Parathyroid adenoma (tissue), 2 donors: ENCODE results near the gene RAF1.
A peak's percentile ranks its signal among the peaks of the same experiment; 100 is the strongest.
"Not testable (repeated sequence)": the region's sequence is repeated elsewhere in the genome, so short reads cannot be mapped to it uniquely, and the experiment has no call there.

Experiments
- H2AFZ ChIP-seq: fragments of 300-600 bp; sonication (generic); one replicate; pipeline ENCODE4 v1.7.0; 2017; ENCODE audit warnings: antibody characterized with exemption, mild to moderate bottlenecking
- H3K27ac ChIP-seq: fragments of 300-600 bp; sonication (generic); one replicate; pipeline ENCODE4 v1.7.0; 2017
- H3K27me3 ChIP-seq: fragments of 300-600 bp; sonication (generic); one replicate; pipeline ENCODE4 v1.7.0; 2017; ENCODE audit warnings: low read length; ENCODE audit not compliant: control insufficient read depth, insufficient read depth
- H3K36me3 ChIP-seq: fragments of 300-600 bp; sonication (generic); one replicate; pipeline ENCODE4 v1.7.0; 2017; ENCODE audit warnings: low read length; ENCODE audit not compliant: control insufficient read depth, insufficient read depth
- H3K4me1 ChIP-seq: fragments of 300-600 bp; sonication (generic); one replicate; pipeline ENCODE4 v1.7.0; 2017; ENCODE audit warnings: control low read depth
- H3K4me2 ChIP-seq: fragments of 300-600 bp; sonication (generic); one replicate; pipeline ENCODE4 v1.7.0; 2017; ENCODE audit warnings: low read length
- H3K4me3 ChIP-seq: fragments of 300-600 bp; sonication (generic); one replicate; pipeline ENCODE4 v1.7.0; 2017; ENCODE audit warnings: low read depth, low read length
- H3K79me2 ChIP-seq: fragments of 300-600 bp; sonication (generic); one replicate; pipeline ENCODE4 v1.7.0; 2017; ENCODE audit warnings: control low read depth
- H3K9ac ChIP-seq: fragments of 300-600 bp; sonication (generic); one replicate; pipeline ENCODE4 v1.7.0; 2017; ENCODE audit warnings: mild to moderate bottlenecking
- H3K9me3 ChIP-seq: fragments of 300-600 bp; sonication (generic); one replicate; pipeline ENCODE4 v1.7.0; 2017; ENCODE audit warnings: low read length; ENCODE audit not compliant: control insufficient read depth
- TF ChIP-seq, protein P1 (sequence below): fragments of 300-600 bp; sonication (generic); IDR thresholded peaks from one replicate; pipeline ENCODE4 v1.7.0; 2017; ENCODE audit warnings: antibody characterized with exemption, mild to moderate bottlenecking
- donor health status: primary hyperparathyroidism.

The RAF1 gene

DNA sequence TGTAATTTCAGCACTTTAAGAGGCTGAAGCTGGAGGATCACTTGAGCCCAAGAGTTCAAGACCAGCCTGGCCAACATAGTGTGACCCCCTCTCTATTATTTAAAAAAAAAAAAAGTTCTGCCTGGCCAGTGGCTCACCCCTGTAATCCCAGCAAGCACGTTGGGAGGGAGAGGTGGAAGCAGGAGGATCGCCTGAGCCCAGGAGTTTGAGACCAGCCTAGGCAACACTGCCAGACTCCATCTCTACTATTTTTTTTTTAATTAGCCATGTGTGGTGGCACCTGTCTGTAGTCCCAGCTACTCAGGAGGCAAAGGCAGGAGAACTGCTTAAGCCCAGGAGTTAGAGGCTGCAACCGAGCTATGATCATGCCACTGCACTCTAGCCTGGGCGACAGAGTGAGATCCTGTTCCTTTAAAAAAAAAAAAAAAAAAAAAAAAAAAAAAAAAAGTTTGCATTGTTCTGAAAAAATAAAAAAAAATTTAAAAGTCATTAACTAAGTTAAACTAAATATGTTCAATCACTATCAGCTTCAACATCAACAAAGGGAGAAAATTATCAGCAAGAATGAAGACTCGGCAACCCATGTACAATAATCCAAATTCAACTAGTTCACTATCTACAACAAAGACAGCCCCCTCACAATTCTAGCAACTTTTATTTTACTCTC lies 1.9 kb downstream of the RAF1 start:
- TF ChIP-seq, protein P1, sequence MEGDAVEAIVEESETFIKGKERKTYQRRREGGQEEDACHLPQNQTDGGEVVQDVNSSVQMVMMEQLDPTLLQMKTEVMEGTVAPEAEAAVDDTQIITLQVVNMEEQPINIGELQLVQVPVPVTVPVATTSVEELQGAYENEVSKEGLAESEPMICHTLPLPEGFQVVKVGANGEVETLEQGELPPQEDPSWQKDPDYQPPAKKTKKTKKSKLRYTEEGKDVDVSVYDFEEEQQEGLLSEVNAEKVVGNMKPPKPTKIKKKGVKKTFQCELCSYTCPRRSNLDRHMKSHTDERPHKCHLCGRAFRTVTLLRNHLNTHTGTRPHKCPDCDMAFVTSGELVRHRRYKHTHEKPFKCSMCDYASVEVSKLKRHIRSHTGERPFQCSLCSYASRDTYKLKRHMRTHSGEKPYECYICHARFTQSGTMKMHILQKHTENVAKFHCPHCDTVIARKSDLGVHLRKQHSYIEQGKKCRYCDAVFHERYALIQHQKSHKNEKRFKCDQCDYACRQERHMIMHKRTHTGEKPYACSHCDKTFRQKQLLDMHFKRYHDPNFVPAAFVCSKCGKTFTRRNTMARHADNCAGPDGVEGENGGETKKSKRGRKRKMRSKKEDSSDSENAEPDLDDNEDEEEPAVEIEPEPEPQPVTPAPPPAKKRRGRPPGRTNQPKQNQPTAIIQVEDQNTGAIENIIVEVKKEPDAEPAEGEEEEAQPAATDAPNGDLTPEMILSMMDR, result no peak
- H3K36me3 ChIP-seq, result no peaks in the 10 kb centered on the region
- no peak overlapping the region for H2AFZ ChIP-seq
- no peaks in the 10 kb centered on the region for H3K27me3 ChIP-seq
- no peak overlapping the region for H3K27ac ChIP-seq
- peaks cover 41% of the 10 kb centered on the region for H3K79me2 ChIP-seq
- peak overlapping the region; percentile 93 for H3K4me2 ChIP-seq
- H3K9ac ChIP-seq, result no peak overlapping the region
- H3K9me3 ChIP-seq, result no peaks in the 10 kb centered on the region
- peak overlapping the region; percentile 93 for H3K4me3 ChIP-seq
- H3K4me1 ChIP-seq, result no peaks in the 10 kb centered on the region

DNA sequence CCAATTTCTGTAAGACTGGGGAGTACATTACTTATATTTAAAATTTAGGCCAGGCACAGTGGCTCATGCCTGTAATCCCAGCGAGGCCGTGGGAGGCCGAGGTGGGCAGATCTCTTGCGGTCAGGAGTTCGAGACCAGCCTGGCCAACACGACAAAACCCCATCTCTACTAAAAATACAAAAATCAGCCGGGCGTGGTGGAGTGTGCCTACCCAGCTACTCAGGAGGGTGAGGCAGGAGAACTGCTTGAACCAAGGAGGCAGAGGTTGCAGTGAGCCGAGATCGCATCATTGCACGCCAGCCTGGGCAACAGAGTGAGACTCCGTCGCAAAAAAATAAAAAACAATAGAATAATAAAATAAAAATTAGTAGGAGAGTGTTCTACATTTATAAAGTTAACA lies 2.5 kb downstream of the RAF1 start:
- H3K4me1 ChIP-seq, H3K27ac ChIP-seq, H3K9ac ChIP-seq, H3K9me3 ChIP-seq, H3K36me3 ChIP-seq, H3K4me2 ChIP-seq, H2AFZ ChIP-seq, H3K4me3 ChIP-seq, H3K27me3 ChIP-seq: not testable (repeated sequence)
- peaks cover 48% of the 10 kb centered on the region for H3K79me2 ChIP-seq

DNA sequence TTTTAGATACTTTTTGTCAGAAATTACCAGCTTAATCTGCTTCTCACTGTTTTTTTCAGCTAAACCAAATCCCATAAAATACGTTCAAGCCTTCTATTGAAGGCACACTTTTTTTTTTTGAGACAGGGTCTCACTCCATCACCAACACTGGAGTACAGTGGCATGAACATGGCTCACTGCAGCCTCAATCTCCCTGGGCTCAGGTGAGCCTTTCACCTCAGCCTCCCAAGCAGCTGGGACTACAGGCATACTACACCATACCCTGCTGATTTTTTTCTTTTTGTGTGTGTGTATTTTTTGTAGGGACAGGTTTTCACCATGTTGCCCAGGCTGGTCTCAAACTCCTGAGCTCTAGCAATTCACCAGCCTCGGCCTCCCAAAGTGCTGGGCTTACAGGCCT lies 3.7 kb downstream of the RAF1 start:
- no peak overlapping the region for H3K27ac ChIP-seq

DNA sequence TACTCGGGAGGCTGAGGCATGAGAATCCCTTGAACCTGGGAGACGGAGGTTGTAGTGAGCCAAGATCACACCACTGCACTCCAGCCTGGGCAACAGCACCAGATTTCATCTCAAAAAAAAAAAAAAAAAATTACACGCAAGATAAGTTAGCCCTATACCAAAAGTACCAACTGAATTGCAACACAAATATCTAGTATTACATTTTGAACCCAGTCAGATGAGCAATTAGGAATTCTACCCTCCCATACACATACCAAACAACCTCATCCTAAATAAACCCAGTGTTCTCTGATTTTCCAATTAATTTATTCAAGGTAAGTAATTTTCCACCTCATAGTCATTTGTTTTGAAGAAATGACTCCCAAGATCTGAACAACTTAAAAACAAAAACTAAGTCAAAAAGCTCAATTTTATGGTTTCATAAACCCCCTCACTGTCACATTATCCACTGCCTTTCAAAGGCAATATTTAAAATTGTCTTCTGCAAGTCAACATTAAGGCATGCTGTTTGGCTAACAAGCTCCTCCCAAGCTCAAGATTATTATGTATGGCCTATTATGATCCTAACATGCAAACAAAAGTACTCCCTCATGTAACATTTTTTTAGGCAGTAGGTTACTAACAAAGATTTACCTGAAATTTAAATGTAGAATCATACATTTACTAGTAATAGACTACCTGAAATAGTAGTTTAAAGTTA lies 4.5 kb downstream of the RAF1 start:
- Histone ChIP-seq H3K4me2 (no peak overlapping the region), H3K9me3 (no peaks in the 10 kb centered on the region), H3K27me3 (no peaks in the 10 kb centered on the region), H3K79me2 (peaks cover 61% of the 10 kb centered on the region), H3K27ac (no peak overlapping the region), H2AFZ (no peak overlapping the region), H3K9ac (no peak overlapping the region), H3K36me3 (no peaks in the 10 kb centered on the region), H3K4me1 (peaks cover 7% of the 10 kb centered on the region), H3K4me3 (no peak overlapping the region)
- TF ChIP-seq, protein P1, result no peak

More for the DNA sequence above, 3.7 kb downstream of the RAF1 start:
- no peak overlapping the region for H3K4me3 ChIP-seq
- H3K36me3 ChIP-seq, result no peaks in the 10 kb centered on the region
- H3K4me1 ChIP-seq, result peaks cover 7% of the 10 kb centered on the region
- no peaks in the 10 kb centered on the region for H3K9me3 ChIP-seq
- H3K27me3 ChIP-seq, result no peaks in the 10 kb centered on the region
- H2AFZ ChIP-seq, result no peak overlapping the region
- TF ChIP-seq, protein P1, result no peak
- H3K9ac ChIP-seq, result no peak overlapping the region
- H3K4me2 ChIP-seq, result no peak overlapping the region
- peaks cover 58% of the 10 kb centered on the region for H3K79me2 ChIP-seq

DNA sequence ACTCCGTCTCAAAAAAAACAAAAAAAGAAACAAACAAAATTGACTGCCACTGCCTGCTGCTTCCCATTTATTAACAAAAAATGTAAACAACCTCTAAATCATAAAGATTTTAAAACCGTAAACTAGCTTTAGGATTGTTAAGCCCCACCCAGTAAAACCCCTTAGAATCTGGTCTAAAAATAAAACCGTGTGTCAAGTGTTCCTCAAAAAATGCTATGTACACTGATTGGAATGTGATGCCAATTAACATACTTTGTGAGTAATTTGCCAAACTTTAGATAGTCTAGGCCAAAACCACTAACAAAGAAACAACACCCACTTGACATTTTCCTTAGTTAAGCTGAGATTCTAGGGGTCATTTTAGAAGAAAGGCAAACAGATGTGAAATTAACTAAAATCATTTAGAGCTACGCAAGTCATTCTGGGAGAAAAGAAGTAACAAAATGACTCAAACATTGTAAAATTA lies 5.3 kb downstream of the RAF1 start:
- peaks cover 69% of the 10 kb centered on the region for H3K79me2 ChIP-seq
- no peak overlapping the region for H2AFZ ChIP-seq
- TF ChIP-seq, protein P1, result no peak
- no peak overlapping the region for H3K9ac ChIP-seq
- H3K27me3 ChIP-seq, result no peaks in the 10 kb centered on the region
- no peak overlapping the region for H3K27ac ChIP-seq
- H3K9me3 ChIP-seq, result no peaks in the 10 kb centered on the region
- H3K4me3 ChIP-seq, result no peak overlapping the region
- H3K4me2 ChIP-seq, result no peak overlapping the region
- H3K4me1 ChIP-seq, result peaks cover 7% of the 10 kb centered on the region
- H3K36me3 ChIP-seq, result no peaks in the 10 kb centered on the region
